ENCODE data around the gene TMEM134. TPM values are rescaled to one million over a fixed set of nuclear protein-coding genes. Genes with fewer than 3 reads are reported as not detected.
"Not testable (repeated sequence)": the region's sequence is repeated elsewhere in the genome, so short reads cannot be mapped to it uniquely, and the experiment has no call there.

TMEM134 gene
- total RNA-seq, 1 experiment from 2014 or later: 47.5 TPM

- DNase-seq (ENCODE audit: low read depth): no peak
These were observed 30.7 kb downstream of the TMEM134 start for GRCh38 chr11:67438158-67438902.

- DNase-seq (ENCODE audit: low read depth): no peak
These were observed 31.3 kb downstream of the TMEM134 start for GRCh38 chr11:67437809-67438157.

- no peak for DNase-seq (ENCODE audit: low read depth)
These were observed 31.8 kb downstream of the TMEM134 start, which contains the start of gene PTPRCAP for GRCh38 chr11:67437082-67437808. TSS of gene PTPRCAP (minus strand) at chr11:67437682. CDS start at chr11:67437619, 63 bp downstream.

GRCh38 chr11:67436459-67437081, 32.5 kb downstream of the TMEM134 start:
- peak; percentile 83 for DNase-seq (ENCODE audit: low read depth)

- no peak for DNase-seq (ENCODE audit: low read depth)
These were observed 33.2 kb downstream of the TMEM134 start for GRCh38 chr11:67435727-67436458.

- peak; percentile 43 for DNase-seq (ENCODE audit: low read depth)
These were observed 33.9 kb downstream of the TMEM134 start for GRCh38 chr11:67435031-67435726.

GRCh38 chr11:67434395-67434881, 34.6 kb downstream of the TMEM134 start:
- DNase-seq (ENCODE audit: low read depth): no peak

- no peak for DNase-seq (ENCODE audit: low read depth)
These were observed 35.3 kb downstream of the TMEM134 start for GRCh38 chr11:67433536-67434394.

GRCh38 chr11:67432655-67433349, 36.2 kb downstream of the TMEM134 start:
- no peak for DNase-seq (ENCODE audit: low read depth)

- DNase-seq (ENCODE audit: low read depth): no peak
These were observed 37.5 kb downstream of the TMEM134 start for GRCh38 chr11:67431346-67432249.

GRCh38 chr11:67429722-67430121, 39.3 kb downstream of the TMEM134 start:
- DNase-seq (ENCODE audit: low read depth): no peak

- no peak for DNase-seq (ENCODE audit: low read depth)
These were observed 39.9 kb downstream of the TMEM134 start for GRCh38 chr11:67429038-67429668.

- DNase-seq (ENCODE audit: low read depth): peak; percentile 96
These were observed 40.7 kb downstream of the TMEM134 start, which contains the start of gene RPS6KB2 for GRCh38 chr11:67428052-67429001. TSS of gene RPS6KB2 (plus strand) at chr11:67428494. CDS start at chr11:67428546, 52 bp downstream.

- not testable (repeated sequence) for DNase-seq (ENCODE audit: low read depth)
These were observed 41.6 kb downstream of the TMEM134 start for GRCh38 chr11:67427364-67427859.

- no peak for DNase-seq (ENCODE audit: low read depth)
These were observed 45.0 kb downstream of the TMEM134 start for GRCh38 chr11:67423891-67424613.

- DNase-seq (ENCODE audit: low read depth): no peak
These were observed 45.6 kb downstream of the TMEM134 start for GRCh38 chr11:67423466-67423865.
